WTC11 (cell line): Measurements from ENCODE around the gene STK11. TPM values are rescaled to one million over a fixed set of nuclear protein-coding genes. Genes with fewer than 3 reads are reported as not detected.
"Not testable (repeated sequence)": the region's sequence is repeated elsewhere in the genome, so short reads cannot be mapped to it uniquely, and the experiment has no call there.

Source experiments
- ATAC-seq: fragments of 200-7000 bp; cut with Tn5 transposase; 2 replicates; pipeline ENCODE4 v1.10.0; 2021; ENCODE audit warnings: mild to moderate bottlenecking, moderate library complexity
- CTCF ChIA-PET: fragments of 300-600 bp; sonication (Branson Sonifier 250); formaldehyde crosslinking; loops from one replicate; lab custom pipeline; 2021; ENCODE audit warnings: antibody characterized with exemption; lab: Charles Lee
- POLR2A ChIA-PET: fragments of 350-600 bp; sonication (Branson Sonifier 250); formaldehyde crosslinking; loops from one replicate; lab custom pipeline; 2021; ENCODE audit warnings: antibody characterized with exemption; lab: Charles Lee
- DNase-seq: peaks from one replicate; pipeline ENCODE4 v3.0.0; 2021; ENCODE audit warnings: low spot score
- H3K27ac Mint-ChIP-seq: 2 replicates; pipeline ENCODE4 v1.8.0; 2021; ENCODE audit warnings: mixed read lengths
- H3K27me3 Mint-ChIP-seq: 2 replicates; pipeline ENCODE4 v1.8.0; 2021; ENCODE audit warnings: low read depth, mild to moderate bottlenecking, moderate library complexity, mixed read lengths
- H3K36me3 Mint-ChIP-seq: 2 replicates; pipeline ENCODE4 v1.8.0; 2021; ENCODE audit warnings: mixed read lengths
- H3K4me1 Mint-ChIP-seq: 2 replicates; pipeline ENCODE4 v1.8.0; 2022; ENCODE audit warnings: mixed read lengths
- H3K4me3 Mint-ChIP-seq: 2 replicates; pipeline ENCODE4 v1.8.0; 2021; ENCODE audit warnings: mild to moderate bottlenecking, moderate library complexity, mixed read lengths
- H3K9me3 Mint-ChIP-seq: 2 replicates; pipeline ENCODE4 v1.8.0; 2021; ENCODE audit warnings: mixed read lengths
- AR ChIP-seq: fragments of 250-450 bp; sonication (Bioruptor Pico); IDR thresholded peaks from 2 replicates; pipeline ENCODE4 v1.9.0; 2021; ENCODE audit warnings: mild to moderate bottlenecking
- ARID4B ChIP-seq: sonication (generic); formaldehyde crosslinking; IDR thresholded peaks from 2 replicates; pipeline ENCODE4 v1.8.0; 2023; ENCODE audit warnings: missing genetic modification reagents, mild to moderate bottlenecking, borderline replicate concordance
- CDX4 ChIP-seq: fragments of 250-450 bp; sonication (Bioruptor Pico); IDR thresholded peaks from 2 replicates; pipeline ENCODE4 v1.9.0; 2021; ENCODE audit warnings: moderate library complexity, mild to moderate bottlenecking, inconsistent platforms, borderline replicate concordance
- FOXJ3 ChIP-seq: sonication (generic); formaldehyde crosslinking; IDR thresholded peaks from 2 replicates; pipeline ENCODE4 v1.9.0; 2021; ENCODE audit warnings: missing genetic modification reagents, mild to moderate bottlenecking, borderline replicate concordance
- GABPB1 ChIP-seq: sonication (generic); formaldehyde crosslinking; IDR thresholded peaks from 2 replicates; pipeline ENCODE4 v1.8.1; 2023; ENCODE audit warnings: mild to moderate bottlenecking, missing genetic modification reagents
- ZBTB21 ChIP-seq: sonication (generic); formaldehyde crosslinking; IDR thresholded peaks from 2 replicates; pipeline ENCODE4 v1.8.1; 2023; ENCODE audit warnings: mild to moderate bottlenecking, missing genetic modification reagents, borderline replicate concordance
- ZNF232 ChIP-seq: sonication (generic); formaldehyde crosslinking; IDR thresholded peaks from 2 replicates; pipeline ENCODE4 v1.8.0; 2022; ENCODE audit warnings: mild to moderate bottlenecking, missing genetic modification reagents
- ZNF423 ChIP-seq: fragments of 250-450 bp; sonication (Bioruptor Pico); IDR thresholded peaks from 2 replicates; pipeline ENCODE4 v2.1.2; 2022; ENCODE audit warnings: mild to moderate bottlenecking, moderate library complexity
- total RNA-seq: library from RNA; stranded (reverse); gene quantifications from 3 replicates; pipeline ENCODE4 v1.2.3, GENCODE V29; 2021

Gene STK11
- total RNA-seq, 1 experiment from 2014 or later = 112 TPM

GRCh38 chr19:1243768-1244692 is 38.5 kb downstream of the STK11 start (continued):
- TF ChIP-seq ARID4B (CRISPR knock-in tag) = 0 out of 2 replicates have a peak, but pooled peaks have one; percentile 62

GRCh38 chr19:1244693-1245451 is 39.3 kb downstream of the STK11 start:
- DNase-seq (no peak), ATAC-seq (no peak)
- peak; percentile 40; the same call in 1 of the 2 replicates for TF ChIP-seq GABPB1
- TF ChIP-seq CDX4 (CRISPR knock-in tag) = no peak
- ChIA-PET POLR2A (interaction anchor here (0.5 to 3.4 kb wide), 11 partner anchors 8 to 779 kb away, joined by 3 to 37 read pairs (median 4); partner anchors contain the start of gene CIRBP), CTCF (interaction anchor here (0.5 to 9.7 kb wide), 78 partner anchors 8 to 995 kb away, joined by 3 to 648 read pairs (median 4); partner anchors contain the start of genes ARHGAP45, CIRBP, FAM174C and NDUFS7)
- Mint-ChIP-seq H3K27ac (peak overlapping the region; percentile 80; the same call in 1 of the 2 replicates), H3K9me3 (no peaks in the 10 kb centered on the region), H3K36me3 (no peaks in the 10 kb centered on the region), H3K4me1 (peaks cover 14% of the 10 kb centered on the region), H3K27me3 (peaks cover 4% of the 10 kb centered on the region; the same call in 1 of the 2 replicates), H3K4me3 (no peak overlapping the region)

- TF ChIP-seq AR (CRISPR knock-in tag) (no peak), FOXJ3 (CRISPR knock-in tag) (no peak), ZNF423 (0 out of 2 replicates have a peak, but pooled peaks have one; percentile 10), ZNF232 (CRISPR knock-in tag) (no peak), ZBTB21 (no peak)
- ChIA-PET CTCF (interaction anchor here (0.6 to 9.7 kb wide), 6 partner anchors 16 to 261 kb away, joined by 3 to 648 read pairs (median 20); partner anchors contain the start of genes CIRBP, FAM174C and WDR18), POLR2A (interaction anchor here (3.3 to 3.4 kb wide), 2 partner anchors 20 to 24 kb away, joined by 37 read pairs; partner anchors contain the start of gene CIRBP)
- DNase-seq = peak; percentile 40
- Mint-ChIP-seq H3K4me1 (peaks cover 14% of the 10 kb centered on the region), H3K9me3 (no peaks in the 10 kb centered on the region), H3K4me3 (no peak overlapping the region), H3K36me3 (no peaks in the 10 kb centered on the region), H3K27ac (no peak overlapping the region), H3K27me3 (peaks cover 4% of the 10 kb centered on the region; the same call in 1 of the 2 replicates)
- ATAC-seq = no peak
These were observed 40.1 kb downstream of the STK11 start for GRCh38 chr19:1245494-1246264.

- H3K36me3 Mint-ChIP-seq, H3K27ac Mint-ChIP-seq, H3K9me3 Mint-ChIP-seq, H3K27me3 Mint-ChIP-seq, ATAC-seq, H3K4me3 Mint-ChIP-seq, DNase-seq: not testable (repeated sequence)
- ChIA-PET CTCF (interaction anchor here (0.6 to 9.7 kb wide), 3 partner anchors 16 to 384 kb away, joined by 4 to 648 read pairs (median 4); partner anchors contain the start of gene CIRBP), POLR2A (interaction anchor here (0.6 to 3.4 kb wide), 4 partner anchors 13 to 649 kb away, joined by 4 to 37 read pairs (median 21); partner anchors contain the start of gene CIRBP)
- H3K4me1 Mint-ChIP-seq = peaks cover 11% of the 10 kb centered on the region
These were observed 40.9 kb downstream of the STK11 start for GRCh38 chr19:1246265-1247087.
